Adrenal gland (tissue), 5 donors: Measurements from ENCODE around the gene CCR7.
"Not testable (repeated sequence)": the region's sequence is repeated elsewhere in the genome, so short reads cannot be mapped to it uniquely, and the experiment has no call there.

ENCODE experiments used
- CTCF ChIP-seq, 6 experiments: fragments of 450-650 bp in 4 of 6; fragments of 200-600 bp in 2 of 6; sonication (generic) in 1 of 6; IDR thresholded peaks; 1 replicate in 5 of 6; 2 replicates in 1 of 6; pipeline versions ENCODE4 v1.5.1 to v1.8.0; 2016 to 2021; ENCODE audit warnings: antibody characterized with exemption in 6 of 6, mild to moderate bottlenecking in 2 of 6, moderate library complexity in 1 of 6
- POLR2A ChIP-seq, 2 donors: fragments of 450-650 bp; IDR thresholded peaks; one replicate each; pipeline ENCODE4 v1.6.1; 2017; ENCODE audit warnings: antibody characterized with exemption in 2 of 2, mild to moderate bottlenecking in 2 of 2, moderate library complexity in 1 of 2
- donor health status: DM: no; HTN: no; CAD: no.

DNA sequence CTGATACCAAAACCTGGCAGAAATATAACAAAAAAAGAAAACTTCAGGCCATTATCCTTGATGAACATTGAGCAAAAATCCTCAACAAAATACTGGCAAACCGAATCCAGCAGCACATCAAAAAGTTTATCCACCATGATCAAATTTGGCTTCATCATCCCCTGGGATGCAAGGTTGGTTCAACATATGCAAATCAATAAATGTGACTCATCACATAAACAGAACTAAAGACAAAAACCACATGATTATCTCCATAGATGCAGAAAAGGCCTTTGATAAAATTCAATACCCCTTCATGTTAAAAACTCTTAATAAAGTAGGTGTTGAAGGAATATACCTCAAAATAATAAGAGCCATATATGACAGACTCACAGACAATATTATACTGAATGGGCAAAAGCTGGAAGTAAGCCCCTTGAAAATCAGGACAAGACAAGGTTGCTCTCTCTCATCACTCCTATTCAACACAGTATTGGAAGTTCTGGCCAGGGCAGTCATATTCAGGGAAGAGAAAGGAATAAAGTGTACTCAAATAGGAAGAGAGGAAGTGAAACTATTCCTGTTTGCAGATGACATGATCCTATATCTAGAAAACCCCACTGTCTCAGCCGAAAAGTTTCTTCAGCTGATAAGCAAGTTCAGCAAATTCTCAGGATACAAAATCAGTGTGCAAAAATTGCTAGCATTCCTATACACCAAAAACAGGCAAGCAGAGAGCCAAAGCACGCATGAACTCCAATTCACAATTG is 7.1 kb upstream of the CCR7 start:
- not testable (repeated sequence) for TF ChIP-seq CTCF, POLR2A (IDR thresholded peaks at IDR 0.05)
